Measurements from ENCODE around the gene USP31.
A peak's percentile ranks its signal among the peaks of the same experiment; 100 is the strongest.

- TF ChIP-seq POLR2A (IDR thresholded peaks at IDR 0.05), result no peak
- TF ChIP-seq CTCF (IDR thresholded peaks at IDR 0.05), result no peak
- no peak for TF ChIP-seq EP300 (IDR thresholded peaks at IDR 0.05; ENCODE audit: low read depth)
- peak in 1 of 3 donors; percentile 25 for TF ChIP-seq POLR2AphosphoS5 (IDR thresholded peaks at IDR 0.05)
Observed at GRCh38 chr16:23195366-23195978, 46.2 kb upstream of the USP31 start.
